SU-DHL-6 (cell line): ENCODE measurements around the gene YIF1A.

ENCODE experiments used
- H2AFZ ChIP-seq: fragments of 200-600 bp; sonication (generic); 2 replicates; pipeline ENCODE4 v1.6.1; 2014; ENCODE audit warnings: low read depth, mild to moderate bottlenecking, moderate library complexity, mixed read lengths, antibody characterized with exemption, low read length; ENCODE audit not compliant: severe bottlenecking
- H3F3A ChIP-seq: fragments of 200-600 bp; shearing (Covaris generic); 2 replicates; pipeline ENCODE4 v1.6.0; 2016; ENCODE audit warnings: antibody characterized with exemption, mild to moderate bottlenecking; ENCODE audit not compliant: insufficient read depth
- H3K27ac ChIP-seq: fragments of 200-600 bp; sonication (generic); 2 replicates; pipeline ENCODE4 v1.5.1; 2016; ENCODE audit warnings: low read depth, mild to moderate bottlenecking, low read length, moderate library complexity, mixed read lengths
- H3K27me3 ChIP-seq: fragments of 200-600 bp; sonication (generic), shearing (Covaris generic); 2 replicates; pipeline ENCODE4 v1.6.0; 2014; ENCODE audit warnings: mild to moderate bottlenecking, low read length
- H3K36me3 ChIP-seq: fragments of 200-600 bp; sonication (generic); 2 replicates; pipeline ENCODE4 v1.6.1; 2014; ENCODE audit warnings: mild to moderate bottlenecking, low read length, mixed read lengths
- H3K4me2 ChIP-seq: fragments of 300-600, 200-600 bp; shearing (Covaris generic), sonication (generic); 2 replicates; pipeline ENCODE4 v1.6.0; 2014; ENCODE audit warnings: low read length, low read depth, mild to moderate bottlenecking; ENCODE audit not compliant: poor library complexity, severe bottlenecking
- H3K4me3 ChIP-seq: fragments of 200-600 bp; sonication (generic); 2 replicates; pipeline ENCODE4 v1.5.1; 2014; ENCODE audit warnings: antibody characterized with exemption, low read length, mild to moderate bottlenecking, mixed read lengths; ENCODE audit not compliant: insufficient read depth, poor library complexity, severe bottlenecking
- H3K79me2 ChIP-seq: fragments of 200-600 bp; sonication (generic); 2 replicates; pipeline ENCODE4 v1.6.1; 2014; ENCODE audit warnings: mild to moderate bottlenecking, low read length, moderate library complexity; ENCODE audit not compliant: insufficient read depth
- H3K9ac ChIP-seq: fragments of 200-600 bp; sonication (generic); 2 replicates; pipeline ENCODE4 v1.7.0; 2014; ENCODE audit warnings: mild to moderate bottlenecking, low read length
- H3K9me2 ChIP-seq: fragments of 200-600 bp; sonication (generic); replicated peaks from 2 replicates; pipeline ENCODE4 v1.6.1; 2014; ENCODE audit warnings: low read length; ENCODE audit not compliant: insufficient read depth
- H3K9me3 ChIP-seq: fragments of 200-600 bp; sonication (generic); 2 replicates; pipeline ENCODE4 v1.6.1; 2014; ENCODE audit warnings: low read length, mixed read lengths; ENCODE audit not compliant: insufficient read depth
- H4K20me1 ChIP-seq: fragments of 200-600 bp; sonication (generic); 2 replicates; pipeline ENCODE4 v1.6.1; 2014; ENCODE audit warnings: low read depth, mild to moderate bottlenecking, antibody characterized with exemption, low read length, moderate library complexity, mixed read lengths
- EZH2phosphoT487 ChIP-seq: fragments of 200-600 bp; sonication (generic), shearing (Covaris generic); conservative IDR thresholded peaks from 2 replicates; pipeline ENCODE4 v1.6.1; 2018; ENCODE audit warnings: mild to moderate bottlenecking, antibody characterized with exemption, low read length, moderate library complexity, mixed read lengths
- TF ChIP-seq, protein P1 (sequence below): fragments of 200-600 bp; sonication (generic); IDR thresholded peaks from one replicate; pipeline ENCODE4 v1.5.1; 2017; ENCODE audit warnings: antibody characterized with exemption, mild to moderate bottlenecking, low read length, moderate library complexity; ENCODE audit not compliant: insufficient read depth, poor library complexity, severe bottlenecking

The YIF1A gene

DNA sequence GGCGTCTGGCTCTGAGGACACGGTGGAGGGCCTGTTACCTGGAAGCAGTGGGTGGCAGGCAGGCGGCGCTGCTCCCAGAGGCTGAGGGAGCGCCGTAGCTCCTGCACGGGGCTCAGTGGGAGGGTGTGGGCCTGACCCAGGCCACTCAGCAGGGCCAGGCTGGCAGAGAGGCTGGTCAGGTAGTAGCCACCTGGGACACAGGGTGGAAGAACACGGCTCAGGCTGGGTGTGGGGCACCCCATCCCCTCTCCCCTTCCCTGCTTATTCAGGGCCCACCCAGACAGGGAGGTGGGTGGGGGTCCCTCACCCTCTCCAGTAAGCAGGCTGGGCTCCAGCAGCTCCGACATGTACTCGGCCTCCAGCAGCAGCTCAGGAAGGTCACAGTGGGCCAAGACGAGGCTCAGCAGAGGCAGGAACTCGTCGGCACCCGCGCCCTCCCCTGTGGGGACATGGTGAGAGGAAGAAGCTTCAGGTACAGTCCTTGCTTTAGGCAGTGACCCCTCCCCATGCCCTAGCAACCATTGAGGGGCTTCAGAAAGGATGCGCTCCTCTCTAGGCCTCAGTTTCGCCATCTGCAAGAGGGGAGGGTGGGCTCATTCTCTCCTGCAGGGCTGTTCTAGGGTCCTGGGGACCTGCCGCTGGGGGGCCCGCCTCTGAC is 44.4 kb upstream of the YIF1A start:
- H3K4me3 ChIP-seq: no peak overlapping the region
- no peak overlapping the region for H2AFZ ChIP-seq
- no peak overlapping the region for H3K4me2 ChIP-seq
- no peaks in the 10 kb centered on the region for H3K79me2 ChIP-seq
- H3F3A ChIP-seq: no peaks in the 10 kb centered on the region
- no peak overlapping the region for H3K9ac ChIP-seq
- H3K27ac ChIP-seq: no peak overlapping the region
- TF ChIP-seq, protein P1, sequence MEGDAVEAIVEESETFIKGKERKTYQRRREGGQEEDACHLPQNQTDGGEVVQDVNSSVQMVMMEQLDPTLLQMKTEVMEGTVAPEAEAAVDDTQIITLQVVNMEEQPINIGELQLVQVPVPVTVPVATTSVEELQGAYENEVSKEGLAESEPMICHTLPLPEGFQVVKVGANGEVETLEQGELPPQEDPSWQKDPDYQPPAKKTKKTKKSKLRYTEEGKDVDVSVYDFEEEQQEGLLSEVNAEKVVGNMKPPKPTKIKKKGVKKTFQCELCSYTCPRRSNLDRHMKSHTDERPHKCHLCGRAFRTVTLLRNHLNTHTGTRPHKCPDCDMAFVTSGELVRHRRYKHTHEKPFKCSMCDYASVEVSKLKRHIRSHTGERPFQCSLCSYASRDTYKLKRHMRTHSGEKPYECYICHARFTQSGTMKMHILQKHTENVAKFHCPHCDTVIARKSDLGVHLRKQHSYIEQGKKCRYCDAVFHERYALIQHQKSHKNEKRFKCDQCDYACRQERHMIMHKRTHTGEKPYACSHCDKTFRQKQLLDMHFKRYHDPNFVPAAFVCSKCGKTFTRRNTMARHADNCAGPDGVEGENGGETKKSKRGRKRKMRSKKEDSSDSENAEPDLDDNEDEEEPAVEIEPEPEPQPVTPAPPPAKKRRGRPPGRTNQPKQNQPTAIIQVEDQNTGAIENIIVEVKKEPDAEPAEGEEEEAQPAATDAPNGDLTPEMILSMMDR: no peak
- no peak for TF ChIP-seq EZH2phosphoT487
- H3K9me3 ChIP-seq: no peaks in the 10 kb centered on the region
- no peaks in the 10 kb centered on the region for H3K27me3 ChIP-seq
- H3K36me3 ChIP-seq: no peaks in the 10 kb centered on the region
- H3K9me2 ChIP-seq: no peaks in the 10 kb centered on the region
- no peaks in the 10 kb centered on the region for H4K20me1 ChIP-seq

DNA sequence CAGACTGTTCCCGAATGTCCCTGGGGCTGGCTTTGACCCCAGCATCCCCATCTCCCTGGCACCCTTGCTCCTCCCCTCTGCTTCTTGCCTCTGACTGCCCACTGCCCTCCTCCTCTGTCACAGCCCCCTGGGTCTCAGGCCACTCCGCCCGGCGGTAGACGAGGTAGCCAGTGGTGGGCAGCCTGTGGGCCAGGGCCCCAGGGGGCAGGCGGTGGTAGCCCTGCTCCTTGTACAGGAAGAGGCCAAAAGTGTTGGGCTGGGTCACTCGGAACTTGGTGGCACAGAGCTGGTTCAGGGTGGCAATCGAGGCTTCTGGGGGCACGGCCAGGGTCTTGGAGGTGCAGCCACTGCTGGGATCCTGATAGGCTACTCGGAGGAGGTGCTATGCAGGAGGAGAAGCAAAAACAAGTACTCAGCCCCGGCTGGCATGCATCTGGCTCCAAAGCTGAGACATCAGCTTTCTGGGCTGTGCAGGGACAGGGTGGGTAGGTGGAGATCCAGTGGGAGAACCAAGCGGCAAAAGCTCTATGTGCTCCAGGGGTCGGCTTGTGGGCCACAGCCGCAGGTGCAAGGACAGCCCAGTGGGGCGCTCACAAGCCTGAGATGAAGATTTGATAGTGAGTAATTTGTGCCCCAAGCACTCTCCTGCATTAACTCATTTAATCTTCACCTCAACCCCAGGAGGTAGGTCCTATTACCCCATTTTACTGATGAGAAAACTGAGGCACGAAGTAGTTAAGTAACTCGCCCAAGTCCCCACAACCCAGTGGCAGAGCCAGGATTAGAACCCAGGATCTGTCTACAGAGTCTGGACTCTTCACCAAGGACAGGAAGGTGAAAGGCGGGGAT is 43.7 kb upstream of the YIF1A start:
- no peaks in the 10 kb centered on the region for H3K27me3 ChIP-seq
- no peaks in the 10 kb centered on the region for H4K20me1 ChIP-seq
- no peaks in the 10 kb centered on the region for H3K79me2 ChIP-seq
- H3K9ac ChIP-seq: no peak overlapping the region
- no peaks in the 10 kb centered on the region for H3K36me3 ChIP-seq
- no peak overlapping the region for H3K4me3 ChIP-seq
- H3F3A ChIP-seq: no peaks in the 10 kb centered on the region
- H3K4me2 ChIP-seq: no peak overlapping the region
- H3K27ac ChIP-seq: no peak overlapping the region
- H3K9me2 ChIP-seq: no peaks in the 10 kb centered on the region
- TF ChIP-seq, protein P1: no peak
- TF ChIP-seq EZH2phosphoT487: no peak
- no peak overlapping the region for H2AFZ ChIP-seq
- H3K9me3 ChIP-seq: no peaks in the 10 kb centered on the region

DNA sequence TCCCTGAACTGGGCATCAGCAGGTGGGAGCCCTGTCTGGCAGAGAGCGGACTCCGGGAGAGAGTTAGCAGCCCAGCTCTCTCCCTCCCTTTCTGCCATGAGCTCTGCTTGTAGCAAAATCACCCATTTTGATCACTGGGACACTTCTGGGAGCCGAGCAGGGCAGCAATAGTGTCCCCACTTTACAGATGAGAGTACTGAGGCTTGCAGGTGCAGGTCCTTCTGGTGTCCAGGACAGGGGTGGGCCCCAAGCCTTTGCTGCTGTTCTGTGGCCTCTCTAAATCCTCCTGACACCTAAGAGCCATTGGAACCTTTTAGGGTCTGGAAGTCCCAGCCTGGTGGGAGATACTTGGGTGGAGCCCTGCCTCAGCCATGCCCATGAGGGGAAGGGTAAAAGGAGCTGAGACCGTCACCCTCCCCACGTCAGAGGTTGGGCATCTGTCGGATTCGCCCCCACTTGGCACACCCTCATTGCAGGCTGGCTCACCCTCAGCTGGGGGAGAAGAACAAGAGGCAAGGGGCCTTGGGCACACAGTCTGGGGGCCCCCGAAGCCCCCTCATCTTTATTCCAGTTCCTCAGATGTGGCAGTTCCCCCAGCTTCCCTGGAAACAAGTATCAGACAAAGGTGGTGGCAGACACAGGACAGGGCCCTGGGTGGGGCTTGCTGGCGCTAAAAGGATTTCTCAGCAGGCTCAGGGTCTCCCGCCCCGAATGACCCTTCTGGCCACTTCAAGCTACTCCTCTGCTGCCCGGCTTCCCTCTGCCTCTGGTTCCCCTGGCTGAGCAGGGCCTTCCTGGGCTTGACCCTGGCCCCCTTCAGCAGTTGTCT is 42.8 kb upstream of the YIF1A start:
- Histone ChIP-seq H3K9ac (no peak overlapping the region), H3K4me3 (no peak overlapping the region), H3K9me3 (no peaks in the 10 kb centered on the region), H3K27me3 (no peaks in the 10 kb centered on the region), H4K20me1 (no peaks in the 10 kb centered on the region), H3K9me2 (no peaks in the 10 kb centered on the region), H3K36me3 (no peaks in the 10 kb centered on the region), H3K27ac (no peak overlapping the region), H3K4me2 (no peak overlapping the region), H3F3A (no peaks in the 10 kb centered on the region), H3K79me2 (no peaks in the 10 kb centered on the region), H2AFZ (no peak overlapping the region)
- TF ChIP-seq EZH2phosphoT487: no peak
- TF ChIP-seq, protein P1: no peak
